Right cardiac atrium (tissue), 5 donors: ENCODE measurements around the gene PKD1L1. TPM values are rescaled to one million over a fixed set of nuclear protein-coding genes. Genes with fewer than 3 reads are reported as not detected.

ENCODE experiments used
- ATAC-seq, 2 donors: fragments of 200-7000 bp; cut with Tn5 transposase; one replicate each; pipeline versions ENCODE4 v1.8.0 to v1.9.1; 2020; ENCODE audit warnings: moderate library complexity in 2 of 2, mild to moderate bottlenecking in 1 of 2
- DNase-seq, 3 donors: peaks; one replicate each; pipeline ENCODE4 v3.0.0-alpha.2; 2020
- H3K27ac ChIP-seq: one replicate; pipeline ENCODE4 v1.5.1; 2013; ENCODE audit warnings: mild to moderate bottlenecking, low read length, control low read depth, moderate library complexity
- H3K27me3 ChIP-seq: one replicate; pipeline ENCODE4 v1.6.1; 2013; ENCODE audit not compliant: control insufficient read depth, insufficient read depth
- H3K4me1 ChIP-seq: one replicate; pipeline ENCODE4 v1.6.1; 2013; ENCODE audit warnings: low read length; ENCODE audit not compliant: control insufficient read depth, insufficient read depth
- H3K4me3 ChIP-seq: one replicate; pipeline ENCODE4 v1.5.1; 2013; ENCODE audit warnings: low read length, control low read depth
- H3K9me3 ChIP-seq: one replicate; pipeline ENCODE4 v1.6.1; 2013; ENCODE audit warnings: low read length; ENCODE audit not compliant: control insufficient read depth
- WGBS: extraction: QIAGEN DNeasy Blood & Tissue Kit; methylation state at CpG from one replicate; pipeline ENCODE4 v1.1.7; 2013; 5-methylcytosine and 5-hydroxymethylcytosine counted together
- intact Hi-C, 4 donors: fragments of 100-400 bp; cut with DNase I; formaldehyde crosslinking; loops; one replicate each; pipeline versions ENCODE4 v1.11.0 to v1.14.0; 2022 to 2023
- polyA plus RNA-seq: library from polyadenylated mRNA; stranded (reverse); fragments of 200-250 nt; gene quantifications from one replicate; pipeline ENCODE4 v1.2.3, GENCODE V29; 2013
- total RNA-seq, 4 donors: library from RNA; stranded (reverse); fragmentation: NEBNext Ultra II Directional; extraction: Animal tissue kit (Norgen Biotek cat#: 25700); gene quantifications; one replicate each; pipeline ENCODE4 v1.2.1, GENCODE V29; 2021
- donor health status: healthy with polysubstance abuse.
- donor health status: DM: no; HTN: yes; CAD: no.
- donor health status: DM: no; HTN: no; CAD: no.
- donor health status: DM: no; HTN: yes; CAD: no; lungs with severe emphysema.
- donor health status: DM: yes; HTN: yes; CAD: no.

PKD1L1 gene
- total and polyA plus RNA-seq, 5 donors, result 0.79 to 1.5 (median 0.82) TPM

DNA sequence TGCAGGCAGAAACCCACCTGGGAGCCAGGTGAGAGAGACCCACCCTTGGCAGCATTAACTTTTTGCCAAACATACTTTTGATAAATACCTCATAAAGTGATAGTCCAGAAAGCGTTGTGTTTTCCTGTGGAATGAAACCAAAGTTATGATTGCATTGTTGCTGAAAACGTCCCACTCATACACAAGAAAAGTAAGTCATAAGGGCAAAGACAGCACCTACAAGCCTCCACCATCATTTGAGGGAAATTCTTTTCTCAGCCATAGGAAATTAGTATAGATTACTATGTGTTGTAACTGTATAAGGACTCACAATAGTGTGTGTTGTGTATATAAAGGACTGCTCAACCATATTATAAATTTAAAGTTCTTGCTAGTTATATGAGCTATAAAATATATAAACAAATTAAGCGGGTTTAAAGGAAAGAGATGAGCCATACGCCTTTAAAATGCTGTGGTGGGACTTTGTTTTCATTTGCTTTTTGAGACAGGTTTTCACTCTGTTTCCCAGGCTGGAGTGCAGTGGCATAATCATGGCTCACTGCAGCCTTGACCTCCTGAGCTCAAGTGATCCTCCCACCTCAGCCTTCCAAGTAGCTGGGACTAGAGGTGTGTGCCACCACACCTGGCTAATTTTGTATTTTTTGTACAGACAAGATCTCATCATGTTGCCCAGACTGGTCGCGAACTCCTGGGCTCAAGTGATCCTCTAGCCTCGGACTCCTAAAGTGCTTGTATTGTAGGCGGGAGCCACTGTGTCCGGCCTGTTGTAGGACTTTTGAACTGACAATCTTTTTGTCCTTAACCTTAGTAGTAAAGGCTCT lies 160.8 kb downstream of the PKD1L1 start:
- H3K4me1 ChIP-seq, result no peaks in the 10 kb centered on the region
- DNase-seq (no peak), ATAC-seq (no peak)
- no peaks in the 10 kb centered on the region for H3K27me3 ChIP-seq
- intact Hi-C loops, result no loop called here
- H3K27ac ChIP-seq, result peak overlapping the region; percentile 45
- WGBS, result 81% methylated on average over 9 of the region's 9 CpGs
- no peak overlapping the region for H3K4me3 ChIP-seq
- no peaks in the 10 kb centered on the region for H3K9me3 ChIP-seq

GRCh38 chr7:47786557-47787248 lies 161.6 kb downstream of the PKD1L1 start:
- H3K9me3 ChIP-seq, result no peaks in the 10 kb centered on the region
- intact Hi-C loops, result no loop called here
- no peaks in the 10 kb centered on the region for H3K27me3 ChIP-seq
- no peak overlapping the region for H3K4me3 ChIP-seq
- peak; percentile 64 to 77 (median 76) for DNase-seq
- peak; percentile 82 to 86 for ATAC-seq
- no peaks in the 10 kb centered on the region for H3K4me1 ChIP-seq
- H3K27ac ChIP-seq, result peak overlapping the region; percentile 67
- 41% methylated on average over 11 of the region's 11 CpGs for WGBS

DNA sequence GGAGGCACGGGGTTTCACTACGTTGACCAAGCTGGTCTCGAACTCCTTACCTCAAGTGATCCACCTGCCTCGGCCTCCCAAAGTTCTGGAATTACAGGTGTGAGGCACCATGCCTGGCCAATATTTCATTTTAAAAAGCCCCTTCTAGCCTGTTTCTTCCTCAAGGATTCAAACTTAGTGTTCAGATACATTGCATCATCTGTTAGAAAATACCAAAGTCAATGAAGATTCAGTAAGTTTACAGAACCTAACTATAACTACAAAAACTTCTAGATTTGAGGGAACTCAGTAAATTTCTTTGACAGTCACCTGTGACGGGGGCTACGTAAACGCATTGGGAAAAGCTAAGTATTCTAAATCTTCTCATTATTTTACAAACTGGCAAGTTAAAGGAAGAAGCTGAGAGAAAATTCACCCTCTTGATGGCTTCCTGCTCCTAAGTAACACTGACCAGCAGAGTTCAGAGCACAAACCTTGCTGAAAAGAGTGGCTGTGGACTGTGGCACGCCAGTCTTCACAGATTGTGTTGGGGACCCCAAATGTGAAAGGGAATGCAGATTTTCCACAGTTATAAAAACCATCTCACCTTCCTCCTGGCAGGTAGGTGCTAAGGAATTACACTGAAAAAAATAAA lies 162.2 kb downstream of the PKD1L1 start:
- Histone ChIP-seq H3K9me3 (no peaks in the 10 kb centered on the region), H3K4me1 (no peaks in the 10 kb centered on the region), H3K4me3 (no peak overlapping the region), H3K27ac (no peak overlapping the region), H3K27me3 (no peaks in the 10 kb centered on the region)
- 95% methylated on average over 8 of the region's 8 CpGs for WGBS
- DNase-seq (no peak), ATAC-seq (no peak)
- intact Hi-C loops, result no loop called here

- DNase-seq, result peak in 1 of 3 donors; percentile 72
- Histone ChIP-seq H3K4me3 (no peak overlapping the region), H3K4me1 (no peaks in the 10 kb centered on the region), H3K27me3 (no peaks in the 10 kb centered on the region), H3K27ac (peak overlapping the region; percentile 90), H3K9me3 (no peaks in the 10 kb centered on the region)
- intact Hi-C loops, result no loop called here
- 45% methylated on average over 5 of the region's 5 CpGs for WGBS
- peak; percentile 78 to 84 for ATAC-seq
Observed at GRCh38 chr7:47783456-47784223, 164.6 kb downstream of the PKD1L1 start.

DNA sequence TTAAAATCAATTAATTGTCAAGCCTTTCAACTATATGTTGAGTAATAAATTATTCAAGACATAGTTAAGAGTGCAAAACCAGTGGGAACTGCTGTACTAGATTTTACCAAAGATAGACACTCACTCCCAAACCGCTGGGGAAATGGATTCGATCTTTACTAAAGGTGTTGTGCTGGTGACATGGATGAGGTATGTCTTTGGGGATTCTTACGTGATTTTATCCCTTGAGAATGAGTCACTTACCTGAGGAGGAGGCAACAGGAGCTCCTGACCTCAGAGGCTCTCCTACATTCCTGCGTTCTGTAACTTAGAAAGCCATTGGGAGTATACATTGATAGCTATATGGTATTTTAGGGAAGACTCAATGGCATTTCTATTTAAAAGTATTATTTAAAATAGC lies 165.5 kb downstream of the PKD1L1 start:
- no peaks in the 10 kb centered on the region for H3K4me1 ChIP-seq
- intact Hi-C loops, result no loop called here
- H3K27ac ChIP-seq, result no peak overlapping the region
- no peak overlapping the region for H3K4me3 ChIP-seq
- ATAC-seq (no peak), DNase-seq (no peak)
- 96% methylated on average over 4 of the region's 4 CpGs for WGBS
- no peaks in the 10 kb centered on the region for H3K9me3 ChIP-seq
- H3K27me3 ChIP-seq, result no peaks in the 10 kb centered on the region

DNA sequence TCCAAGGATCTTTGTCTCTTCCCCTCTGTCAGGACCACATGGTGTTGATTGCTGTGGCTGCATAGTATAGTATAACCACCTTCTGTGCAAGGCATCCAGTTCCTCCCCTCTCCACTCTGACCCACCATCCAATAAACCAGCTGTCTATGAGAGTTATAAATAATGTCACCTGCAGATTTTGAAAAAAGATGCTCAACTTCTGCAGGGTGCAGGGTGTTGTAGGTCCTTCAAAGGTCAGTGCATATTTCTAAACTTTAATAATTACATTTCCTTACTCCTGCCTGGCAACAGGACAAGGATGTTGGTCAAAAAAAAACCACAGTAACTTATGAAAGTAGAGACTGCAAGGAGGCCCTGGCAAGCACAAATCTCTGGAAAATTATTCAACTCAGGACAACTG lies 166.2 kb downstream of the PKD1L1 start:
- no peaks in the 10 kb centered on the region for H3K27me3 ChIP-seq
- intact Hi-C loops, result no loop called here
- no peaks in the 10 kb centered on the region for H3K9me3 ChIP-seq
- H3K4me1 ChIP-seq, result no peaks in the 10 kb centered on the region
- no peak for ATAC-seq
- DNase-seq, result no peak
- no peak overlapping the region for H3K4me3 ChIP-seq
- H3K27ac ChIP-seq, result no peak overlapping the region

DNA sequence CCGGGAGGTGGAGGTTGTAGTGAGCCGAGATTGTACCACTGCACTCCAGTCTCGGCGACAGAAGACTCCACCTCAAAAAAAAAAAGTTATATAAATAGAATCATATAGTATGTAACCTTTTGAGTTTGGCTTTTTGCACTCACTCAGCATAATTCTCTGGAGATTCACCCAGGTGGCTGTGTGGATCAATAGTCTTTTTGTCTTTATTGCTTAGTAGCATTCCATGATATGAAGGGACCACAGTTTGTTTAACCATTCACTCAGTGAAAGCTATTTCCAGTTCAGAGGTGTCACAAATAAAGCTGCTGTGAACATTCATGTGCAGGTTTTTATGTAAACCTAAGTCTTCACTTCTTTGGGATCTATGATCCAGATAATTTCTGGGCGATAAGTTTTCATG lies 167.7 kb downstream of the PKD1L1 start:
- intact Hi-C loops, result no loop called here
- ATAC-seq, result no peak
- H3K27me3 ChIP-seq, result no peaks in the 10 kb centered on the region
- H3K27ac ChIP-seq, result no peak overlapping the region
- no peaks in the 10 kb centered on the region for H3K9me3 ChIP-seq
- DNase-seq, result no peak
- WGBS, result 99% methylated on average over 5 of the region's 5 CpGs
- H3K4me1 ChIP-seq, result peaks cover 1% of the 10 kb centered on the region
- H3K4me3 ChIP-seq, result no peak overlapping the region

- H3K9me3 ChIP-seq, result no peaks in the 10 kb centered on the region
- H3K4me1 ChIP-seq, result peaks cover 1% of the 10 kb centered on the region
- WGBS, result 69% methylated on average over 7 of the region's 7 CpGs
- ATAC-seq (no peak), DNase-seq (no peak)
- intact Hi-C loops, result no loop called here
- H3K4me3 ChIP-seq, result no peak overlapping the region
- H3K27me3 ChIP-seq, result no peaks in the 10 kb centered on the region
- no peak overlapping the region for H3K27ac ChIP-seq
Observed at GRCh38 chr7:47779341-47779771, 168.9 kb downstream of the PKD1L1 start.

- intact Hi-C loops, result no loop called here
- ATAC-seq (no peak), DNase-seq (no peak)
- 85% methylated on average over 4 of the region's 4 CpGs for WGBS
- no peak overlapping the region for H3K4me3 ChIP-seq
- H3K4me1 ChIP-seq, result peaks cover 1% of the 10 kb centered on the region
- no peaks in the 10 kb centered on the region for H3K9me3 ChIP-seq
- H3K27ac ChIP-seq, result no peak overlapping the region
- H3K27me3 ChIP-seq, result no peaks in the 10 kb centered on the region
Observed at GRCh38 chr7:47778153-47778661, 170.1 kb downstream of the PKD1L1 start.

GRCh38 chr7:47777531-47778152 lies 170.6 kb downstream of the PKD1L1 start:
- Histone ChIP-seq H3K27me3 (no peaks in the 10 kb centered on the region), H3K9me3 (no peaks in the 10 kb centered on the region), H3K4me3 (no peak overlapping the region), H3K27ac (no peak overlapping the region), H3K4me1 (peaks cover 1% of the 10 kb centered on the region)
- intact Hi-C loops, result no loop called here
- 100% methylated on average over 1 of the region's 1 CpG for WGBS
- ATAC-seq (no peak), DNase-seq (no peak)
